ENCODE measurements around the gene HSD17B12.
"Not testable (repeated sequence)": the region's sequence is repeated elsewhere in the genome, so short reads cannot be mapped to it uniquely, and the experiment has no call there.

Gene HSD17B12

DNA sequence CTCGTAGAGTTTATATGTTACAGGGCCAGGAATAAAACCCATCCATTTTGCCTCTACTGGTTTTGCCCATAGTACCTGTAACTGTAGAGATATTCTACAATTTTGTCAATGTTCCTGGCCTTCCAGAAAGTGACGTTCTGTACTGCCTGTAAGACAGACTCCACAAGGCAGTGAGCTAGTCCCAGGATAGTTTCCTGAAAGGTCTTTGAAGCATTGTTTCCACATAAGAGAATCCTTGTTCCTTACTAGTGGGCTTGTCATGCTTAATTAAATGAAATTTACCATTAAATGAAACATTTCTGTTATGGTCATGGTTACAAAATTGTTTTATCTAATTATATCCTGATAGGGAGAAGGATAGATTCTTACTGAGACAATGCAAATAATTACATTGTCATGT is 80.4 kb downstream of the HSD17B12 start:
- ChIA-PET CTCF (no interaction called here), POLR2A (no interaction called here)
- no peak overlapping the region for H3K4me3 ChIP-seq (ENCODE audit: low read depth, low read length)
- no peak for TF ChIP-seq CTCF (IDR thresholded peaks at IDR 0.05; ENCODE audit: insufficient read depth, low read length, missing control alignments)
- DNase-seq (ENCODE audit: low read depth, low spot score), result no peak

- no peak for TF ChIP-seq CTCF (IDR thresholded peaks at IDR 0.05; ENCODE audit: insufficient read depth, low read length, missing control alignments)
- ChIA-PET CTCF (interaction anchor here (1.4 kb wide), 1 partner anchor 9 kb away, joined by 4 read pairs; no protein-coding TSS in a partner anchor), POLR2A (no interaction called here)
- H3K4me3 ChIP-seq (ENCODE audit: low read depth, low read length), result no peak overlapping the region
- DNase-seq (ENCODE audit: low read depth, low spot score), result no peak
Measured at GRCh38 chr11:43765194-43765593, 84.7 kb downstream of the HSD17B12 start.

DNA sequence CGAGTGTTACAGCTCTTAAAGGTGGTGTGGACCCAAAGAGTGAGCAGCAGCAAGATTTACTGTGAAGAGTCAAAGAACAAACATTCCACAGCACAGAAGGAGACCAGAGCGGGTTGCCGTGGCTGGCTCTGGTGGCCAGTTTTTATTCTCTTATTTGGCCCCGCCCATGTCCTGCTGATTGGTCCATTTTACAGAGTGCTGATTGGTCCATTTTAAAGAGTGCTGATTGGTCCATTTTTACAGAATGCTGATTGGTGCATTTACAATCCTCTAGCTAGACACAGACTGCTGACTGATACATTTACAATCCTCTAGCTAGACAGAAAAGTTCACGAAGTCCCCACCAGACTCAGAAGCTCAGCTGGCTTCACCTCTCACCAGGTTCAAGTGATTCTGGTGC is 88.1 kb downstream of the HSD17B12 start:
- CTCF ChIA-PET; DNase-seq (ENCODE audit: low read depth, low spot score); H3K4me3 ChIP-seq (ENCODE audit: low read depth, low read length); POLR2A ChIA-PET: not testable (repeated sequence)

GRCh38 chr11:43770173-43770572 is 89.6 kb downstream of the HSD17B12 start:
- no peak for DNase-seq (ENCODE audit: low read depth, low spot score)
- ChIA-PET CTCF (no interaction called here), POLR2A (interaction anchor here (0.5 kb wide), 1 partner anchor 468 kb away, joined by 3 read pairs; no protein-coding TSS in a partner anchor)
- no peak overlapping the region for H3K4me3 ChIP-seq (ENCODE audit: low read depth, low read length)
- no peak for TF ChIP-seq CTCF (IDR thresholded peaks at IDR 0.05; ENCODE audit: insufficient read depth, low read length, missing control alignments)

GRCh38 chr11:43772733-43773132 is 92.2 kb downstream of the HSD17B12 start:
- POLR2A ChIA-PET, result no interaction called here
- H3K4me3 ChIP-seq (ENCODE audit: low read depth, low read length), result no peak overlapping the region
- CTCF ChIA-PET, result no interaction called here
- no peak for DNase-seq (ENCODE audit: low read depth, low spot score)
- TF ChIP-seq CTCF (IDR thresholded peaks at IDR 0.05; ENCODE audit: insufficient read depth, low read length, missing control alignments), result no peak

DNA sequence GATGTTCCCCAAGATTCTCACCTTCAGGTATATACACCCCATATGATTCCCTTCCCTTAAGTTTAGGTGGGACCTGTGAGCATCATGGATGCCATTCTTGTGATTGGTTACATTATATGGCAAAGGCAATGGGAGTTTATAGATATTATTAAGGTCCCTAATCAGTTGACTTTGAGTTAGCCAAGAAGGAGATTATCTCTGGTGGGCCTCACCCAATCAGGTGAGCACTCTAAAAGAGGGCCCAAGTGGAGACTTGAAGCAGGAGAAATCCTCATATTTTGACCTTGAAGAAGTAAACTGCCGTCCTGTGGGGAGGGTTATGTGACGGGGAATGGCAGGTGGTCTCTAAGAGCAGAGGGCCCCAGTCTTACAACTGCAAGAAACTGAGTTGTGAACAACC is 94.2 kb downstream of the HSD17B12 start:
- no peak for TF ChIP-seq CTCF (IDR thresholded peaks at IDR 0.05; ENCODE audit: insufficient read depth, low read length, missing control alignments)
- ChIA-PET CTCF (no interaction called here), POLR2A (no interaction called here)
- DNase-seq (ENCODE audit: low read depth, low spot score), result no peak
- H3K4me3 ChIP-seq (ENCODE audit: low read depth, low read length), result no peak overlapping the region

- no peak overlapping the region for H3K4me3 ChIP-seq (ENCODE audit: low read depth, low read length)
- no peak for DNase-seq (ENCODE audit: low read depth, low spot score)
- ChIA-PET POLR2A (no interaction called here), CTCF (no interaction called here)
- no peak for TF ChIP-seq CTCF (IDR thresholded peaks at IDR 0.05; ENCODE audit: insufficient read depth, low read length, missing control alignments)
Measured at GRCh38 chr11:43779306-43779705, 98.8 kb downstream of the HSD17B12 start.

Data from AG04449 (cell line).